Glutamatergic neuron (in vitro differentiated cells): ENCODE measurements around the gene MPP3. TPM values are rescaled to one million over a fixed set of nuclear protein-coding genes. Genes with fewer than 3 reads are reported as not detected.

Experiments
- DNase-seq: peaks from one replicate; pipeline ENCODE4 v3.0.0; 2022
- H3K27ac Mint-ChIP-seq: one replicate; pipeline ENCODE4 v1.8.0; 2020; ENCODE audit warnings: mild to moderate bottlenecking, mixed read lengths, inconsistent platforms; ENCODE audit not compliant: unreplicated experiment
- H3K27me3 Mint-ChIP-seq: one replicate; pipeline ENCODE4 v1.8.0; 2020; ENCODE audit warnings: mild to moderate bottlenecking, moderate library complexity, mixed read lengths, inconsistent platforms; ENCODE audit not compliant: unreplicated experiment
- H3K36me3 Mint-ChIP-seq: one replicate; pipeline ENCODE4 v1.8.0; 2020; ENCODE audit warnings: mild to moderate bottlenecking, mixed read lengths, inconsistent platforms; ENCODE audit not compliant: unreplicated experiment
- H3K4me1 Mint-ChIP-seq: one replicate; pipeline ENCODE4 v1.8.0; 2020; ENCODE audit warnings: mild to moderate bottlenecking, low read depth, mixed read lengths, inconsistent platforms; ENCODE audit not compliant: unreplicated experiment
- H3K4me3 Mint-ChIP-seq: one replicate; pipeline ENCODE4 v1.8.0; 2020; ENCODE audit warnings: mild to moderate bottlenecking, mixed read lengths, inconsistent platforms; ENCODE audit not compliant: unreplicated experiment
- H3K9me3 Mint-ChIP-seq: one replicate; pipeline ENCODE4 v1.8.0; 2020; ENCODE audit warnings: mild to moderate bottlenecking, moderate library complexity, mixed read lengths, inconsistent platforms; ENCODE audit not compliant: unreplicated experiment
- total RNA-seq: library from RNA; stranded (reverse); fragmentation: NEBNext Ultra II Directional; extraction: Animal tissue kit (Norgen Biotek cat#: 25700); gene quantifications from one replicate; pipeline ENCODE4 v1.2.1, GENCODE V29; 2021; ENCODE audit not compliant: unreplicated experiment
- TF ChIP-seq, protein P1 (sequence below): fragments of 200-600 bp; sonication (generic); IDR thresholded peaks from one replicate; pipeline ENCODE4 v1.5.0; 2021; ENCODE audit not compliant: partially characterized antibody, unreplicated experiment

Gene MPP3
- total RNA-seq, 1 donor from 2014 or later, result 22.9 TPM

DNA sequence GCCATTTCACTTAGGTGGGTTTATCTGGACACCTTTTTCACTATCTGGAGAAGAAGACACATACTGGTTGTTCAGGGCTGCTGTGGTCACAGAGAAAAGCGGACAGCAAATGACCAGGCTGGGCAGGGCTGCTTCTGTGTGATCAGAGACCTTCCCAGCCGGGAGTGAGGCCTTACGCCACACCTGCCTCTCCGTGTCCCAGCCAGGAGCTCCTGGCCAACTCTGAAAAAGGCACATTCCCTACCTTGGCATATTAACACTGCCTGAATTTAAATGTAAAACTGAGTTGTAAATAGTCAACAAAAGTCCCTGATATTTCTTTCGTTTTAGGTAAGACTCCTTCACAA is 65.3 kb downstream of the MPP3 start:
- no peak for DNase-seq
- Mint-ChIP-seq H3K4me3 (no peak overlapping the region), H3K36me3 (no peaks in the 10 kb centered on the region), H3K27me3 (no peaks in the 10 kb centered on the region), H3K27ac (no peak overlapping the region), H3K4me1 (no peaks in the 10 kb centered on the region), H3K9me3 (no peaks in the 10 kb centered on the region)
- TF ChIP-seq, protein P1, sequence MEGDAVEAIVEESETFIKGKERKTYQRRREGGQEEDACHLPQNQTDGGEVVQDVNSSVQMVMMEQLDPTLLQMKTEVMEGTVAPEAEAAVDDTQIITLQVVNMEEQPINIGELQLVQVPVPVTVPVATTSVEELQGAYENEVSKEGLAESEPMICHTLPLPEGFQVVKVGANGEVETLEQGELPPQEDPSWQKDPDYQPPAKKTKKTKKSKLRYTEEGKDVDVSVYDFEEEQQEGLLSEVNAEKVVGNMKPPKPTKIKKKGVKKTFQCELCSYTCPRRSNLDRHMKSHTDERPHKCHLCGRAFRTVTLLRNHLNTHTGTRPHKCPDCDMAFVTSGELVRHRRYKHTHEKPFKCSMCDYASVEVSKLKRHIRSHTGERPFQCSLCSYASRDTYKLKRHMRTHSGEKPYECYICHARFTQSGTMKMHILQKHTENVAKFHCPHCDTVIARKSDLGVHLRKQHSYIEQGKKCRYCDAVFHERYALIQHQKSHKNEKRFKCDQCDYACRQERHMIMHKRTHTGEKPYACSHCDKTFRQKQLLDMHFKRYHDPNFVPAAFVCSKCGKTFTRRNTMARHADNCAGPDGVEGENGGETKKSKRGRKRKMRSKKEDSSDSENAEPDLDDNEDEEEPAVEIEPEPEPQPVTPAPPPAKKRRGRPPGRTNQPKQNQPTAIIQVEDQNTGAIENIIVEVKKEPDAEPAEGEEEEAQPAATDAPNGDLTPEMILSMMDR, result no peak

DNA sequence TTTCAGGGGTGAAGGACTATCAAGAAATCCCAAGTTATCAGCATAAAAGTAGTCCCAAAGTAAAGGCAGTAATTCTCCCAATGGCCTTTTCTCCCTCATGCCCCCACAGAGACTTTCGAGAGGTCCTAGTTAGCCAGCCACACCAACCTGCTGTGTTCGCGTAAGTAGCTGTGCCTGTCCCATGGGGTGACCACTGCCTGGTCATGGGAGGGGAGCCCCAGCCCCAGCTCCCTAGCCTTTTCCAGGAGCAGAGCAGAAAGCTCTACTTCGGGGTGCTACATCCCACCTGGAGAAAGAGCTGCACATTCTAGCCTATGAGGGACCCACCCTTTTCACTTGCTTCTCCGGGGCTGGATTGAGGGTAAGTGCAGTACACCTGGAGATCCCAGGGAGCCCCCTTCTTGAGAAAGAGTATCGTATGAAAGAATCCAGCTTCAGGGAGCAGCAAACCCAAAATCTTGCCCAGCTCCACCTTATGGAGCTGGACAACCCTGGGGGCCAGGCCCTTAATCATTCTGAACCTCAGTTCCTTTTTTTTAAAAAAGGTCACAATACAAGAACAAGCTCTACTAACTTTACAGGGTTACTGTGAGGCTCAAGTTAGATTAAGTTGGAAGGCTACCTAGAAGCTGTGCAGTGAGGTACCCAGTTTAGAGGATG is 65.8 kb downstream of the MPP3 start:
- no peak overlapping the region for H3K27ac Mint-ChIP-seq
- no peaks in the 10 kb centered on the region for H3K4me1 Mint-ChIP-seq
- no peaks in the 10 kb centered on the region for H3K9me3 Mint-ChIP-seq
- no peaks in the 10 kb centered on the region for H3K36me3 Mint-ChIP-seq
- DNase-seq, result no peak
- TF ChIP-seq, protein P1, result no peak
- no peaks in the 10 kb centered on the region for H3K27me3 Mint-ChIP-seq
- no peak overlapping the region for H3K4me3 Mint-ChIP-seq

DNA sequence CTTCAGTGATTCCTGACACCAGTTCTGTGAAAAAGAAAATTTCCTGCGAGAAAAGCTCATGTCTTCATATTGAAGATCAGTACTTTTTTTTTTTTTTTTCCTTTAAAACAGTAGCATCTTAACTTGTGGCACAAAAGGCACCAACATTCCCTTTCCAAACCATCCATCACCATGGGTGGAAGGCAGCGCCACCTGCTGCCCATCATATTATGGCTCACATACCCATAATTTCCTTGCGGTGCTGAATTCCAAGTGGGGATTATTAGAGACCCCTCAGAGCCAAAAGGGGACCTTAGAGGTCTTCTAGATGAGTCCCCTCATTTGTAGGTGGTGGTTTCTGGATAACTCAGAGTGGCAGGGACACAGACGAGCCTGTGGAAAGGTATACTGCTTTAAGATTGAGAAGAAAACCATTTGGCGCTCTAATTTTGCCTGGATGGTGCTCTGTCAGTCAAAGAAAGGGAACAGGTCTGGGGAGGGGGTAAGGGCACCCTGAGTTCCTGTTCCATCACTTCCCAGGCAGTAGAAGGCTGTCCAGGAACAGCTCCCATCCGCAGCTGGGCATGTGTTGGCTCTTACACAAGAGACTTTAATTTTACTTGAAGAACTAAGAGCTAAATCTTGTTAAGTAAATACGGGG is 66.4 kb downstream of the MPP3 start:
- Mint-ChIP-seq H3K27ac (no peak overlapping the region), H3K4me3 (no peak overlapping the region), H3K9me3 (no peaks in the 10 kb centered on the region), H3K27me3 (no peaks in the 10 kb centered on the region), H3K36me3 (no peaks in the 10 kb centered on the region), H3K4me1 (no peaks in the 10 kb centered on the region)
- TF ChIP-seq, protein P1, result peak; percentile 91
- DNase-seq, result peak; percentile 86

DNA sequence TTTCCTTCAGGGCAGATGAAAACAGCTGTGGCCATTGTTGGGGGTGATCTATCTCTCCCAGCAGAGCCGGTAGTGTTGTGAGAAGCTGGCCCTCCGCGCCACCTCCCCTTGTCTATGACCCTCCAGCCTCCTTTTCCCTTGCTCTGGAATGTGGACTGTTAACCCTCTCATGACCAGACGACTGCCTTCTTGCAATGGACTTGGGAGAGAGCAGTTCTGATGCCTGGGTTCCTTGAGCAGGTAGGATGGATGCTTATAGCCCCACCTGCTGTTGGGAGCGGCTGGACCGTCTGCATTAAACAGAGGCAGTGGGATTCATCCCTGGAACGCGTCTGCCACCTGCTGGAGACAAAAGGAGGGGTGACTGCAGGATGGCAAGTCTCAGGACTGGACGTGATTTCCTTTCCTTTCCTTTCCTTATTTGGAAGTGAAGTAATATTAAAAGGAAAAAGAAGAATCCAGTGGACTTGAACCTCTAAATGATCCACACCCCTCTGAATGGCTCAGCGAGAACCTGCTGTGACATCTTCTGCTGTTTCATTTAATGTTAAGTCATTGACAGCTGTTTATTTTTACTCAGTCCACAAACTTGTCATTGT is 72.6 kb downstream of the MPP3 start:
- peak; percentile 96 for DNase-seq

DNA sequence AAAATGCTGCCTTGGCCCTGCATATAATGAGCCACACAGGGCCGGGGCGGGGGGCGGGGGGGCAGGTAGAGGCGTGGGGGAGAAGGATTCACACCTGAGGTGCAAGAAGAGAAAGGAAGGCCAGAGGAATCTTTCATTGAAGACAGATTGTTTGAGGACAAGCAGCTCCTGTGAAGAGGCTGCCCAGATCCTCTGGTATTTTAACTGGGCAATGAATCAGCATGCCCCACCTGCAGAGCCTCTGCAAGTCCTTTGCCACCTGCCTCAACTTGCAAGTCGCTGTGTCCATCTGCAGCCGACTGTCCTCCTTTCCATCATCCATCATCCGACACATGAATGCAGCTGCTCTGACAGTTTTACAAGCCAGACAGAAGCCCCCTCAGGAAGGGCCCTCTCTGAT is 73.1 kb downstream of the MPP3 start:
- Mint-ChIP-seq H3K36me3 (no peaks in the 10 kb centered on the region), H3K9me3 (no peaks in the 10 kb centered on the region), H3K27me3 (peaks cover 4% of the 10 kb centered on the region), H3K4me1 (no peaks in the 10 kb centered on the region), H3K4me3 (no peak overlapping the region), H3K27ac (no peak overlapping the region)
- no peak for DNase-seq
- TF ChIP-seq, protein P1, result no peak

More for the DNA sequence above, 72.6 kb downstream of the MPP3 start:
- H3K4me1 Mint-ChIP-seq, result no peaks in the 10 kb centered on the region
- no peaks in the 10 kb centered on the region for H3K9me3 Mint-ChIP-seq
- TF ChIP-seq, protein P1, result peak; percentile 94
- H3K36me3 Mint-ChIP-seq, result no peaks in the 10 kb centered on the region
- no peak overlapping the region for H3K4me3 Mint-ChIP-seq
- peaks cover 4% of the 10 kb centered on the region for H3K27me3 Mint-ChIP-seq
- no peak overlapping the region for H3K27ac Mint-ChIP-seq
